Body of pancreas (tissue), 4 donors: Measurements from ENCODE around the gene AHI1. TPM values are rescaled to one million over a fixed set of nuclear protein-coding genes. Genes with fewer than 3 reads are reported as not detected.

Experiments used
- ATAC-seq: fragments of 150-250 bp; one replicate; pipeline ENCODE4 v1.9.1; 2016
- DNase-seq, 4 donors: peaks; one replicate each; pipeline ENCODE4 v3.0.0-alpha.2; 2019
- H3K27ac ChIP-seq, 4 donors: fragments of 200-600 bp; sonication (generic); 1 replicate in 3 of 4; 2 replicates in 1 of 4; pipeline versions ENCODE4 v1.5.1 to v1.6.1; 2016 to 2019; ENCODE audit warnings: mild to moderate bottlenecking in 1 of 4, mixed read lengths in 1 of 4, moderate library complexity in 1 of 4
- H3K27me3 ChIP-seq, 2 donors: fragments of 200-600 bp; sonication (generic); one replicate each; pipeline ENCODE4 v1.6.0; 2016; ENCODE audit warnings: mild to moderate bottlenecking in 1 of 2
- H3K36me3 ChIP-seq, 2 donors: fragments of 200-600 bp; sonication (generic); replicated peaks in 1 of 2; 2 replicates each; pipeline ENCODE4 v1.5.1; 2016; ENCODE audit warnings: low read depth in 2 of 2; ENCODE audit not compliant: insufficient read depth in 1 of 2
- H3K4me1 ChIP-seq: fragments of 200-600 bp; sonication (generic); one replicate; pipeline ENCODE4 v1.6.0; 2016
- H3K4me3 ChIP-seq, 2 donors: fragments of 200-600 bp; sonication (generic); 1 replicate in 1 of 2; 2 replicates in 1 of 2; pipeline ENCODE4 v1.5.1; 2016 to 2019
- H3K9me3 ChIP-seq, 3 donors: fragments of 200-600 bp; sonication (generic); 1 replicate in 2 of 3; 2 replicates in 1 of 3; pipeline ENCODE4 v1.5.1; 2016
- CTCF ChIP-seq, 7 experiments: fragments of 450-650 bp in 4 of 7; fragments of 200-600 bp in 3 of 7; sonication (generic) in 3 of 7; IDR thresholded peaks; one replicate each; pipeline ENCODE4 v1.5.1; 2016 to 2019; ENCODE audit warnings: antibody characterized with exemption in 7 of 7
- POLR2A ChIP-seq, 3 donors: fragments of 450-650 bp; IDR thresholded peaks; one replicate each; pipeline ENCODE4 v1.6.1; 2016; ENCODE audit warnings: antibody characterized with exemption in 3 of 3, mild to moderate bottlenecking in 2 of 3
- WGBS, 2 donors: methylation state at CpG; one replicate each; pipeline ENCODE4 v1.1.5; 2017; 5-methylcytosine and 5-hydroxymethylcytosine counted together
- intact Hi-C: fragments of 100-400 bp; cut with DNase I; formaldehyde crosslinking; loops from one replicate; pipeline ENCODE4 v1.15.1; 2023
- total RNA-seq, 2 donors: library from RNA; depleted of rRNA; stranded (reverse); fragments of >200 nt; gene quantifications; one replicate each; pipeline ENCODE4 v1.1.0, GENCODE V29; 2016

AHI1 gene
- total RNA-seq, 2 donors from 2014 or later, result 20.2 to 107 TPM

DNA sequence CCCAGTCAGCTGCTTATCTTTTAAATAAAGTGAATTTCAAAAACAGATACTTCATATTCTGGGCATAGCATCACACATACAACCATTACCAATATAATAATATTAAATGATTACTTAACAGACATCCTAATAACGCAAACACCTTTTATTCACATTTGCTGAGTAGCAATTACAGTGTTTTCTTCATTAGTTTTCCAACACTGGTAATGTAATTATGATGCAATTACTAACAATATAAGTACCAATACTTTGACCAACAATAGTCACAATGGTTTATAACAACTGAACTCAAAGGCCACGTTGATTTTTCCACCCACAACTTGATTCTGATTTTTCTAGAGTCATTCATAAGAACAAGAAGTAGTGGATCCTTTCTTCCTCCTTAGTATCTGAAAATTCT lies 212.4 kb downstream of the AHI1 start:
- WGBS, 2 donors, result 78 to 82% methylated on average over 2 of the region's 2 CpGs
- TF ChIP-seq POLR2A (IDR thresholded peaks at IDR 0.05), result no peak
- no peak for TF ChIP-seq CTCF (IDR thresholded peaks at IDR 0.05)
- DNase-seq (no peak), ATAC-seq (no peak)
- H3K27me3 ChIP-seq, result no peaks in the 10 kb centered on the region
- H3K36me3 ChIP-seq, result peaks cover 0 to 1% of the 10 kb centered on the region in 2 donors
- no peak overlapping the region for H3K27ac ChIP-seq
- H3K4me3 ChIP-seq, result no peak overlapping the region
- intact Hi-C loops, result no loop called here
- no peaks in the 10 kb centered on the region for H3K4me1 ChIP-seq
- no peaks in the 10 kb centered on the region for H3K9me3 ChIP-seq

DNA sequence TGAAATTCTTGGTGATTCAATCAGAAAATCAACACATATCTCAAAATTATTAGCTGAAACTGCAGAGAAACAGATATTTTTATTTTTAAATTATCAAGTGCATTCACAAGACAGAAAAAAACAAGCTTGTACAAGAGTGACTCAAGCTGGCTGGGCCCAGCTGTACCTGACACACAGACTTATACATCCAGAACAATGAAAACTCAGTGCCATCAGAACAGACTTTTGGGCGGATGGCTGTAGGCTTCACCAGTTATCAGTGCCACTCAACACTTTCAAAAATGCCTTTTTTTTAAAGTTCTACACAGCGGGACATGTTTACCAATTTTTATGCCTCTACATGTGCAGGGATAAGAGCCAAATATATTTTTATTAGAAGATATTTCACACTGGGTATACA lies 213.6 kb downstream of the AHI1 start:
- WGBS, 2 donors, result 94 to 98% methylated on average over 2 of the region's 2 CpGs

GRCh38 chr6:135282395-135282794 lies 215.1 kb downstream of the AHI1 start:
- Histone ChIP-seq H3K4me1 (no peaks in the 10 kb centered on the region), H3K27me3 (no peaks in the 10 kb centered on the region), H3K4me3 (no peak overlapping the region), H3K9me3 (no peaks in the 10 kb centered on the region), H3K36me3 (no peaks in the 10 kb centered on the region), H3K27ac (no peak overlapping the region)
- DNase-seq (no peak), ATAC-seq (no peak)
- intact Hi-C loops, result no loop called here
- TF ChIP-seq POLR2A (IDR thresholded peaks at IDR 0.05) (no peak), CTCF (IDR thresholded peaks at IDR 0.05) (no peak)

More for the DNA sequence above, 213.6 kb downstream of the AHI1 start:
- no peak for TF ChIP-seq POLR2A (IDR thresholded peaks at IDR 0.05)
- TF ChIP-seq CTCF (IDR thresholded peaks at IDR 0.05), result no peak
- no peak for ATAC-seq
- DNase-seq, result no peak
- intact Hi-C loops, result no loop called here
- H3K36me3 ChIP-seq, result no peaks in the 10 kb centered on the region
- no peaks in the 10 kb centered on the region for H3K4me1 ChIP-seq
- H3K27ac ChIP-seq, result no peak overlapping the region
- no peaks in the 10 kb centered on the region for H3K27me3 ChIP-seq
- no peak overlapping the region for H3K4me3 ChIP-seq
- H3K9me3 ChIP-seq, result no peaks in the 10 kb centered on the region

GRCh38 chr6:135281964-135282363 lies 215.6 kb downstream of the AHI1 start:
- H3K9me3 ChIP-seq, result no peaks in the 10 kb centered on the region
- DNase-seq (no peak), ATAC-seq (no peak)
- WGBS, 2 donors, result 85 to 91% methylated on average over 4 of the region's 4 CpGs
- no peaks in the 10 kb centered on the region for H3K27me3 ChIP-seq
- H3K36me3 ChIP-seq, result no peaks in the 10 kb centered on the region
- no peak overlapping the region for H3K4me3 ChIP-seq
- intact Hi-C loops, result no loop called here
- no peaks in the 10 kb centered on the region for H3K4me1 ChIP-seq
- TF ChIP-seq POLR2A (IDR thresholded peaks at IDR 0.05) (no peak), CTCF (IDR thresholded peaks at IDR 0.05) (no peak)
- H3K27ac ChIP-seq, result no peak overlapping the region

DNA sequence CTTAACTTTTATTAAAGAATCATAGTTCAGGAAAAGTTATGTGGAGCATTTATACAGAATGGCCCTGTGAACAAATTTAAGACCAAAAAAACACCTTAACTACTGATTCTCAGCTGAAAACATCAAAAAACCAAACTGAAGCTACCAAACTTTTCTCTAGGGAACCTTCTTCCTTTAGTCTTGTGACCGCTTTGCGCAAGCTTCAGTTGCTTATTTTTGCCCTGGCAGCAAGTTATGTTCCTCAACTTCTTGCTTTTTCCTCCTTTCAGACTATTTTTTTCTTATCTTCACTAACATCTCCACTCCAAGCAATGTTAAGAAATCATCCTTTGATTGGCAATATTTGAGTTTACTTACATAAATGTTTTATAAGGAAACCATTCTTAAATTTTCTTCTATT lies 216.3 kb downstream of the AHI1 start:
- H3K27me3 ChIP-seq, result no peaks in the 10 kb centered on the region
- H3K4me1 ChIP-seq, result no peaks in the 10 kb centered on the region
- no peaks in the 10 kb centered on the region for H3K36me3 ChIP-seq
- H3K4me3 ChIP-seq, result no peak overlapping the region
- 77 to 88% methylated on average over 2 of the region's 2 CpGs for WGBS, 2 donors
- intact Hi-C loops, result no loop called here
- no peak overlapping the region for H3K27ac ChIP-seq
- DNase-seq (peak in 1 of 4 donors; percentile 40), ATAC-seq (no peak)
- H3K9me3 ChIP-seq, result no peaks in the 10 kb centered on the region
- no peak for TF ChIP-seq POLR2A (IDR thresholded peaks at IDR 0.05)
- TF ChIP-seq CTCF (IDR thresholded peaks at IDR 0.05), result no peak
